ENCODE results near the gene IP6K1.

The IP6K1 gene

GRCh38 chr3:49722896-49723295 lies 63.4 kb downstream of the IP6K1 start:
- DNase-seq, result no peak

GRCh38 chr3:49721896-49722781 lies 64.2 kb downstream of the IP6K1 start:
- DNase-seq, result no peak

GRCh38 chr3:49721596-49721895 lies 64.8 kb downstream of the IP6K1 start:
- no peak for DNase-seq

- DNase-seq, result no peak
Observed at GRCh38 chr3:49720855-49721595, 65.3 kb downstream of the IP6K1 start.

GRCh38 chr3:49719214-49719884 lies 67.0 kb downstream of the IP6K1 start, which contains the start of gene AMIGO3:
Gene AMIGO3 (minus strand): TSS chr3:49719684. CDS start chr3:49719465, 219 bp downstream.
- DNase-seq, result peak; percentile 81

GRCh38 chr3:49718858-49719213 lies 67.5 kb downstream of the IP6K1 start:
- no peak for DNase-seq

- DNase-seq, result no peak
Observed at GRCh38 chr3:49717959-49718857, 68.1 kb downstream of the IP6K1 start.

- no peak for DNase-seq
Observed at GRCh38 chr3:49717211-49717958, 69.0 kb downstream of the IP6K1 start.

- no peak for DNase-seq
Observed at GRCh38 chr3:49716691-49717210, 69.6 kb downstream of the IP6K1 start.

GRCh38 chr3:49716169-49716568 lies 70.2 kb downstream of the IP6K1 start:
- no peak for DNase-seq

- DNase-seq, result no peak
Observed at GRCh38 chr3:49715611-49716121, 70.7 kb downstream of the IP6K1 start.

GRCh38 chr3:49714728-49715550 lies 71.4 kb downstream of the IP6K1 start:
- DNase-seq, result no peak

- no peak for DNase-seq
Observed at GRCh38 chr3:49713336-49714105, 72.8 kb downstream of the IP6K1 start.

GRCh38 chr3:49712631-49713317 lies 73.6 kb downstream of the IP6K1 start:
- DNase-seq, result no peak

GRCh38 chr3:49712166-49712565 lies 74.2 kb downstream of the IP6K1 start:
- no peak for DNase-seq

GRCh38 chr3:49711489-49711888 lies 74.9 kb downstream of the IP6K1 start:
- no peak for DNase-seq

GRCh38 chr3:49709852-49710251 lies 76.5 kb downstream of the IP6K1 start:
- DNase-seq, result no peak

- no peak for DNase-seq
Observed at GRCh38 chr3:49707113-49707480, 79.2 kb downstream of the IP6K1 start.

- DNase-seq, result no peak
Observed at GRCh38 chr3:49706456-49707112, 79.8 kb downstream of the IP6K1 start.
